ENCODE results near the gene PIH1D1. TPM values are rescaled to one million over a fixed set of nuclear protein-coding genes. Genes with fewer than 3 reads are reported as not detected.

The PIH1D1 gene
- total RNA-seq, 2 donors from 2014 or later = 128 to 133 TPM

GRCh38 chr19:49420227-49420626, 31.4 kb downstream of the PIH1D1 start:
- Mint-ChIP-seq H3K4me3 (no peak overlapping the region), H3K4me1 (peaks cover 7% of the 10 kb centered on the region), H3K36me3 (ENCODE audit: low read depth) (no peaks in the 10 kb centered on the region), H3K9me3 (no peaks in the 10 kb centered on the region), H3K27me3 (ENCODE audit: insufficient read depth) (peaks cover 75% of the 10 kb centered on the region), H3K27ac (no peak overlapping the region)
- peaks cover 73% of the 10 kb centered on the region for H3K27me3 ChIP-seq (ENCODE audit: control insufficient read depth, insufficient read depth, low read length, poor library complexity, severe bottlenecking)
- WGBS, 2 experiments (ENCODE audit: insufficient coverage in 1 of 2, insufficient read length in 1 of 2) = 80 to 81% methylated on average over 2 of the region's 2 CpGs
- no peaks in the 10 kb centered on the region for H3K4me1 ChIP-seq (ENCODE audit: control insufficient read depth, insufficient read depth, low read length)
- H3K4me3 ChIP-seq (ENCODE audit: low read length) = no peak overlapping the region
- DNase-seq = no peak
- H3K27ac ChIP-seq (ENCODE audit: low read depth, low read length) = no peak overlapping the region
- TF ChIP-seq, protein P1, sequence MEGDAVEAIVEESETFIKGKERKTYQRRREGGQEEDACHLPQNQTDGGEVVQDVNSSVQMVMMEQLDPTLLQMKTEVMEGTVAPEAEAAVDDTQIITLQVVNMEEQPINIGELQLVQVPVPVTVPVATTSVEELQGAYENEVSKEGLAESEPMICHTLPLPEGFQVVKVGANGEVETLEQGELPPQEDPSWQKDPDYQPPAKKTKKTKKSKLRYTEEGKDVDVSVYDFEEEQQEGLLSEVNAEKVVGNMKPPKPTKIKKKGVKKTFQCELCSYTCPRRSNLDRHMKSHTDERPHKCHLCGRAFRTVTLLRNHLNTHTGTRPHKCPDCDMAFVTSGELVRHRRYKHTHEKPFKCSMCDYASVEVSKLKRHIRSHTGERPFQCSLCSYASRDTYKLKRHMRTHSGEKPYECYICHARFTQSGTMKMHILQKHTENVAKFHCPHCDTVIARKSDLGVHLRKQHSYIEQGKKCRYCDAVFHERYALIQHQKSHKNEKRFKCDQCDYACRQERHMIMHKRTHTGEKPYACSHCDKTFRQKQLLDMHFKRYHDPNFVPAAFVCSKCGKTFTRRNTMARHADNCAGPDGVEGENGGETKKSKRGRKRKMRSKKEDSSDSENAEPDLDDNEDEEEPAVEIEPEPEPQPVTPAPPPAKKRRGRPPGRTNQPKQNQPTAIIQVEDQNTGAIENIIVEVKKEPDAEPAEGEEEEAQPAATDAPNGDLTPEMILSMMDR (conservative IDR thresholded peaks at IDR 0.05) = no peak
- H3K9ac ChIP-seq (ENCODE audit: extremely low read depth, low read length, poor library complexity, severe bottlenecking) = no peak overlapping the region
- no peaks in the 10 kb centered on the region for H3K36me3 ChIP-seq (ENCODE audit: control insufficient read depth, insufficient read depth, low read length)
- H3K9me3 ChIP-seq (ENCODE audit: control insufficient read depth, low read length) = no peaks in the 10 kb centered on the region

DNA sequence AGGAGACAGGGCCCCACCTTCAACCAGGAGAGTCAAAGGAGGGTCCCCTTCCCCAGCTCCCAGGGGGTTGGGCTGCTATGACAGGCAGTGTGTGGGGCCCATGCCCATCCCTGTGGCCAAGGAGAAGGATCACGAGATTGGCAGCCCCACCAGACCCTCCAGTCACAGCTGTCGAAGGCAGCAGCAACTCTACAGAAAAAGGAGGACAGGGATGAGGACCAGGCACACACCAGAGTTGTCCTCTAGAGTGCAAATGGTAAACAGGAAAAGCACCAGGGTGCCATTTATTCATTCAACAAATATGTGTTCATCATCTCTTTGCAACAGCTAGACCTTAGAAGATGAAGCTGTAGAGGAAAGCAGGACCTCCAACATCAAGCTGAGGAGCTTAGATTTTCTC, 32.4 kb downstream of the PIH1D1 start:
- H3K27me3 Mint-ChIP-seq (ENCODE audit: insufficient read depth) = peaks cover 64% of the 10 kb centered on the region
- H3K4me1 Mint-ChIP-seq = peaks cover 7% of the 10 kb centered on the region
- no peaks in the 10 kb centered on the region for H3K36me3 Mint-ChIP-seq (ENCODE audit: low read depth)
- H3K27ac ChIP-seq (ENCODE audit: low read depth, low read length) = no peak overlapping the region
- H3K36me3 ChIP-seq (ENCODE audit: control insufficient read depth, insufficient read depth, low read length) = no peaks in the 10 kb centered on the region
- no peak overlapping the region for H3K4me3 Mint-ChIP-seq
- peaks cover 63% of the 10 kb centered on the region for H3K27me3 ChIP-seq (ENCODE audit: control insufficient read depth, insufficient read depth, low read length, poor library complexity, severe bottlenecking)
- H3K9me3 ChIP-seq (ENCODE audit: control insufficient read depth, low read length) = no peaks in the 10 kb centered on the region
- H3K9me3 Mint-ChIP-seq = no peaks in the 10 kb centered on the region
- no peak overlapping the region for H3K9ac ChIP-seq (ENCODE audit: extremely low read depth, low read length, poor library complexity, severe bottlenecking)
- no peak overlapping the region for H3K4me3 ChIP-seq (ENCODE audit: low read length)
- TF ChIP-seq, protein P1 (conservative IDR thresholded peaks at IDR 0.05) = no peak
- 84 to 94% methylated on average over 2 of the region's 2 CpGs for whole genome bisulfite sequencing, 2 experiments (ENCODE audit: insufficient coverage in 1 of 2, insufficient read length in 1 of 2)
- no peaks in the 10 kb centered on the region for H3K4me1 ChIP-seq (ENCODE audit: control insufficient read depth, insufficient read depth, low read length)
- H3K27ac Mint-ChIP-seq = no peak overlapping the region
- no peak for DNase-seq

- no peaks in the 10 kb centered on the region for H3K9me3 ChIP-seq (ENCODE audit: control insufficient read depth, low read length)
- H3K4me3 ChIP-seq (ENCODE audit: low read length) = no peak overlapping the region
- H3K9me3 Mint-ChIP-seq = no peaks in the 10 kb centered on the region
- H3K4me3 Mint-ChIP-seq = no peak overlapping the region
- TF ChIP-seq, protein P1 (conservative IDR thresholded peaks at IDR 0.05) = no peak
- no peaks in the 10 kb centered on the region for H3K36me3 Mint-ChIP-seq (ENCODE audit: low read depth)
- no peak overlapping the region for H3K27ac ChIP-seq (ENCODE audit: low read depth, low read length)
- no peaks in the 10 kb centered on the region for H3K4me1 ChIP-seq (ENCODE audit: control insufficient read depth, insufficient read depth, low read length)
- no peak for DNase-seq
- peaks cover 56% of the 10 kb centered on the region for H3K27me3 ChIP-seq (ENCODE audit: control insufficient read depth, insufficient read depth, low read length, poor library complexity, severe bottlenecking)
- no peaks in the 10 kb centered on the region for H3K36me3 ChIP-seq (ENCODE audit: control insufficient read depth, insufficient read depth, low read length)
- peaks cover 58% of the 10 kb centered on the region for H3K27me3 Mint-ChIP-seq (ENCODE audit: insufficient read depth)
- H3K27ac Mint-ChIP-seq = no peak overlapping the region
- 75 to 95% methylated on average over 2 to 5 of the region's 5 CpGs for WGBS, 2 experiments (ENCODE audit: insufficient coverage in 1 of 2, insufficient read length in 1 of 2)
- H3K4me1 Mint-ChIP-seq = peaks cover 5% of the 10 kb centered on the region
- no peak overlapping the region for H3K9ac ChIP-seq (ENCODE audit: extremely low read depth, low read length, poor library complexity, severe bottlenecking)
These were observed 33.1 kb downstream of the PIH1D1 start for GRCh38 chr19:49418511-49418910.

All from endodermal cell (in vitro differentiated cells).